HG03066 (cell line): Measurements from ENCODE around the gene SOS1.
"Not testable (repeated sequence)": the region's sequence is repeated elsewhere in the genome, so short reads cannot be mapped to it uniquely, and the experiment has no call there.

Experiments used
- ATAC-seq: cut with Tn5 transposase; IDR thresholded peaks from one replicate; pipeline ENCODE4 v1.9.1; 2021; ENCODE audit warnings: low read depth; ENCODE audit not compliant: unreplicated experiment

The SOS1 gene

DNA sequence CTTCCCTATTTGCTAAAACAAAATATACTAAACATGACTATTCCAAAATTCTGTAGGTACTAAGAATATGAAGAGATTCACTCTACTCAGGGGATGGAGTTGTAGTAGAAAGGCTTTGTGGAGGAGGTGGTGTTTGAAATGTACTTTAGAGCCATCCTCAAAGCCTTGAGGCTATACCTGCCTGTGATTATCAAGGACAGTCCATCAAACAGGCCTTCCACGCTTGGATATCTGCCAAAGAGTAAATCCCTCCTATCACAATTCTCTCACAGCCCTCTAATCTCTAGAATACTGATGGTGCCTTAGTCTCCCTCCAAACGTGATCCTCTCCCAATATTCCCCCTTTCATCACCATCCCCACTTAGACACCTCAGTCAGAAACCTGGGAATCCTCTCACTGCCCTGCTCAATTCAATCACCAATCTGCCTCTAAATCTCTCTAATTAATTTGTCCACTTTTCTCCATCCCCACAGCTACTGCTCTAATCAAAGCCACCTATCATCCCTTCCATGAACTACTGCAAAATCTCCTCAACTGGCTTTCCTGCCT, 13.1 kb downstream of the SOS1 start:
- no peak for ATAC-seq

DNA sequence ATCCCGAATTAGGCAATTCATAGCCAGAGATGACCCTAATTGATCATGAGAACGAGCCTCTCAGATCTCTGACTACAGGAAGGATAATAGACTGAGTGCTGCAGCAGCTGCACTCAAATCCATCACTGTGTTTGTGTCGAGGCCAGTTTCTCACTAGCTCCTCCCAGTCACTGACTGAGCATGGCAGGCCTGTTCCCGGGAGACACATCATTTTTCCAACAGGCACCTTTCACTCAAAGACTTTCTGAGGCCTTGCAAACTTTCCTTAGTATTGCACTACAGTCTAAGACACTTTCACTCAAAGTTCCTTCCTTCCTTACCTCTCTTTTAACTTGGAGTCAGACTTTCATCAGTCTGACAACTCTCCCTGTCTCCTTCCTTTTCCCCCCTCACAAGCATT, 13.7 kb downstream of the SOS1 start:
- ATAC-seq, result no peak

DNA sequence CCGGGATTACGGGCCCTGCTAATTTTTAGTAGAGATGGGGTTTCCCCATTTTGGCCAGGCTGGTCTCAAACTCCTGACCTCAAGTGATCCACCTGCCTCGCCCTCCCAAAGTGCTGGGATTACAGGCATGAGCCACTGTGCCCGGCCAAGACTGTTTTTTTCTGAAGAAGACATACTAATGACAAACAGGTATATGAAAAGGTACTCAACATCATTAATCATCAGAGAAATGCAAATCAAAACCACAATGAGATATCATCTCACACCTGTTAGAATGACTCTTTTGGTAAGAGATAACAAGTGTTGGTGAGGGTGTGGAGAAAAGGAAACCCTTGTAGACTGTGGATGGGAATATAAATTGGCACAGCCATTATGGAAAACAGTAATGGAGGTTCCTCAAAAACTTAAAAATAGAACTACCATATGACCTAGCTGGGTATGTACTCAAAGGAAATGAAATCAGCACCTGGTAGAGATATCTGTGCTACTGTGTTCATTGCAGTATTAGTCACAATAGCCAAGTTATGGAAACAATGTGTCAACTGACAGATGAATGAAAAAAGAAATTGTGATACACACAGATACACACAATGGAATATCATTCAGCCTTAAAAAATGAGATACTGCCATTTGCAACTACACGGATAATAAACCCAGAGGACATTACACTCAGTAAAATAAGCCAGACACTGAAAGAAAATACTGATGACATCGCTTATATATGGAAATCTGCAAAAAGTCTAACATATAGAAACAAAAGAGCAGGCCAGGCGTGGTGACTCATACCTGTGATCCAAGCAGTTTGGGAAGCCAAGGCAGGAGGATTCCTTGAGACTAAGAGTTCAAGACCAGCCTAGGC, 20.8 kb downstream of the SOS1 start:
- ATAC-seq, result peak; percentile 47

DNA sequence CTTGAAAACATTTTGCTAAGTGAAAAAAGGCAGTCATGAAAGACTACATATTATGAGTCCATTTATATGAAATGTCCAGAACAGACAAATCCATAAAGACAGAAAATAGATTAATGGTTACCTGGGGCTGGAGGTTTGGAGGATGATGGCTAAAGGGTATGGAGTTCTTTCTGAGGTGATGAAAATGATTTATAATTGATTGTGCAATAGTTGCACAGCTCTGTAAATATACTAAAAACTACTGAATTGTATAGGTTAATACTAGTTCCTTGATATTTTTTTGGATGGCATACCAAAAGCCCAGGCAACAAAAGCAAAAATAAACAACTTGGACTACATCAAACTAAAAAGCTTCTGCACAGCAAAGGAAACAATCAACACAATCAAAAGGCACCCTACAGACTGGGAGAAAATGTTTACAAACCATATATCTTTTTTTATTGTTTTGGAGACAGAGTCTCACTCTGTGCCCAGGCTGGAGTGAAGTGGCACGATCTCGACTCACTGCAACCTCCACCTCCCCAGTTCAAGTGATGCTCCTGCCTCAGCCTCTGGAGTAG, 21.5 kb downstream of the SOS1 start:
- ATAC-seq, result no peak

DNA sequence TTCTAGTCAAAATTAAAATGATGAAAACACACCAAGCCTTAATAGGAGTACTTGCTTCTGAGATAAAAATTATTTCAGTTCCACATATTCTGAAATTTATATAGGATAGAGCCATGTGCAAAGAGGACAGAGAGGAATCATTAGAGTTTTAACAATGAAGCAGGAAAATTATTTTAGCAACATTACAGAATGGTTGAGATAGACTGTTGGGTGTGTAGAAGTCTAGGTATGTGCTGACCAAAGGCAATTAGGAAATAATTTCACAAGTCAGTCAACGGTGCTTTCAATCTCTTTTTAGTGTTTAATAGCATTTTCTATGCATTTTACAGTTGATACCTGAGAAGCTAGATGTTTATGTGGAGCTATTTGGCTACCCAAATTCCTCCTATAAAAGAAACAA, 25.2 kb downstream of the SOS1 start:
- ATAC-seq, result no peak

DNA sequence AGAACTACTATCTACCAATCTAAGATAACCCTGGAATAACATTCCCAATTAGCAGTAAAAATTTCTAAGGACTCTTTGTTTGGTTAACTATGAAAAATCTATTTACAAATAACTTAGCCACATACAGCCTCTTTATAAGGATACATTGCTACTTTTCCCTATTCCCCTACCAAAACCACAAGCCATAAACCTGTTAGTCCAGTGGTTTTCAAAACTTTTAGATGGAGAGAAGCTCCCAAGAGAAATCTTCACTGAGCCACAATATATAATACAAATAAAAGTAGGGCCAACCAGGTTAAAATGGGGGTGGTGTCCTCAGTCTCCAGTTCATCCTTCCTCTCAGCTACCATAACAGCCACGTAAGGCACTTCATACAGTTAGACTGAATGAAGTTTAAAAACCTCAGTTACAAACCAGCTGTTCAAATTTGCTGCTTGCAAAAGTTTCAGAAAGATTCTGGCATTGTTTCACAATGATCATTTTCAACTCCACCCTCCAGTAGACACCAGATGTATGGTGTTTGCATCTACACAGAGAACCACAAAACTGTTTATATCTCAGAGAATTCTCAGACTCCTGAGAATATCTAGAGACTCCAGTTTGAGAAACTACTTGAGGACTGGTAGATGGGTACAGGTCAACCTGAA, 26.0 kb downstream of the SOS1 start:
- ATAC-seq, result peak; percentile 82

DNA sequence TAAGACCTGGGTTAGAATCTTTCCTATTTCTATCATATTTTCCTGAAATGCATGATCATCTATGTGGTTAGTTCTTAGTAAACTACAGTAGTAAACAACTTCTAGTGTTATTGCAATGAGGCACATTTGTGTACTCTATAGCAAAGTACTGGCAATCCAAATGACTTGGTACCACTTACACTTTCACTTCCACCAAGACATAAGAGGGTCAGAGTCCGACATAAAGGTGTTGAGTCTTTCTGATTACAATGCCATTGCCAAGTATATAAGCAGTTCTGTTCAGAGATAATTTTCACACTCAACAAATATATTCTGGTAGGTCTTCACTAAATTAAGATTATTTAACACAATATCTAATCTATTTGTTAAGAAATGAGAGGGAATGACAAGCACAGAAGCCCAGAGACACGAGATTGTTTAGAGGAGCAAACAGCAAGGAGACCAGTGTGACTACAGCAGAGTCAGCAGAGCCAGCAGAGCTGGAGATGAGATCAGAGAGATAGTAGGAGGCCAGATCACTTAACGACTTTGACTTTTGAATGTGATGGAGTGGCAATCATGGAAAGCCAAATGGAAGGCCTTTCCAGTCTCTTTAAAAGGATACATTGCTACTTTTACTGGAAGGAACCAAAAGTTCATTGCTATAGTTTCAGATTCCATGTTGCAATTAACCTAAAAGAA, 27.5 kb downstream of the SOS1 start:
- ATAC-seq, result peak; percentile 47

DNA sequence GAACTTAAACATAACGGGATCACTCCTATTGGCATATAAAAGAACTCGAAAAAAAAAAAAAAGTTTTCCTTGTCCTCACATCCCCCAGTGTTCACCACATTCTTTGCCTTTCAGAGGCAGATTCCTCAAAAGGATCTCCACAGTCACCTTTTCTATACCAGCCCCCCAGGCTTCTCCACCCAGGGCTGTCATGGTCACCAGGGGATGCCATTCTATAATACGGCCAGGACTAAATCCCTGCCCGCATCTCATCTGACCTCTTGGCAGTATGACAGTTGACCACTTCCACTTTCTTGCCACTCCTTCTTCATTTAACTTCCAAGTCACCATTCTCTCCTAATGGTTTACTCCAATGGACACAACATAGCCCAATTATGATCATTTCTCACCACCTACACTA, 29.3 kb downstream of the SOS1 start:
- ATAC-seq, result no peak

DNA sequence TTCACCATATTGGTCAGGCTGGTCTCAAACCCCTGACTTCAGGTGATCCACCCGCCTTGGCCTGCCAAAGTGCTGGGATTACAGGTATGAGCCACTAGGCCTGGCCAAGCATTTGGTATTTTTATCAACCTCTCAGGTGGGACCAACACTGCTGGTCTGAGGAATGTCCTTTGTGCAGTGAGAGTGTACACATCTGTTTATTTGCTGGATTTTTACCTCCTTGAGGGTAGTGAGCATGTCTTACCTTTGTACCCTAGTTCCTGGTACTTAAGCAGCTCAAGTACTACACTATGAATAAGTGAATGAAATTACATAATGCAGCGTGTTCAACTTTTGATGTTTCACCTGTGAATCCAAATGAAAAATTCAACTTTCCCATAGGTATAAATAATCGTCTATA, 29.8 kb downstream of the SOS1 start:
- no peak for ATAC-seq

DNA sequence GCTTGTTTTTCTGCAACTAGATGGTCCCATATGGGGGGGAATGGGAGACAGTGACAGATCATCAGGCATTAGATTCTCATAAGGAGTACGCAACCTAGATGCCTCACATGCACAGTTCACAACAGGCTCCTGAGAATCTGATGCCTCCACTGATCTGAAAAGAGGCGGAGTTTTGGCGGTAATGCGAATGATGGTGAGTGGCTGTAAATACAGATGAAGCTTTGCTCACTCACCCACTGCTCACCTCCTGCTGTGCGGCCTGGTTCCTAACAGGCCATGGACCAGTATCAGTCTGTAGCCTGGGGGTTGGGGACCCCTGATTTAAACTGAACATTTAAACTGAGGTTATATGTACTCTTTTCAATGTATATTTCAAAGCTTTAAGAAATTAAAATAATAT, 40.7 kb downstream of the SOS1 start:
- no peak for ATAC-seq

DNA sequence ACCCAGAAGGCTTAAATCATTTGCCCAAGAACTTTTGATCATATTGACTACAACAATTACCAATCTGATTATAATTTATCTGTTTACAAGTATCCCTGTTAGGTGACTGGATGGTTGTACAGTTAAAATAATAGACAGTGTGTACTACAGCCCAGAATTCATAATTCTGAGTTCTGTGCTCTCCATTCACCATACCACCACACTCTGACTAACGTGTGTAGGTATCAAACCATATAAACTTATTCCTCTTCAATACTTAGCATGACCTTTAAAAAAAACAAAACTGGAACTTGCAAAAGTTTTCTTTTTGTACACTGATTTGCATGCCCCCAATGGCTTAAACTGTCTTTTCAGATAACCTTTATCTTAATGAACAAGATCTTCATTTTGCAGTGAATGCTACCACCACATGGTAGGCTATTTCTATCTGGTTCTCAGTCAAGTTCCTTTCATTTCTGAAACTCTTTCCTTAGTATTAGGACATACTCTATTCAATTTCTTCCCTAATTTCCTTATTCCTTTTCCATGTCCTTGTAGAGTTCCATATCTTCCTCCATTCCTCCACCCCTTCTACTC, 50.9 kb downstream of the SOS1 start:
- no peak for ATAC-seq

DNA sequence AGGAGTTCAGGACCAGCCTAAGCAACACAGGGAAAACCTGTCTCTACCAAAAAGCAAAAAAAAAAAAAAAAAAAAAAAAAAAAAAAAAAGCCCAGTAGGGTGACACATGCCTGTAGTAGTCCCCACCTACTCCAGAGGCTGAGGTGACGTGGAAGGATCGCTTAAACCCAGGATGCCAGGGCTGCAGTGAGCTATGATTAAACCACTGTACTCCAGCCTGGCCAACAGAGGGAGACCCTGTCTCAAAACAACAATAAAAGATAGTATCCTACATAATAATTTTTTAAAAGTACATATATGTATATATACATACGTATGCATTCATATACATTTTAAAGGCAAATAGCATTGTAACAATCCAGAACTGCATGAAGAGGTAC, 51.7 kb downstream of the SOS1 start:
- no peak for ATAC-seq

DNA sequence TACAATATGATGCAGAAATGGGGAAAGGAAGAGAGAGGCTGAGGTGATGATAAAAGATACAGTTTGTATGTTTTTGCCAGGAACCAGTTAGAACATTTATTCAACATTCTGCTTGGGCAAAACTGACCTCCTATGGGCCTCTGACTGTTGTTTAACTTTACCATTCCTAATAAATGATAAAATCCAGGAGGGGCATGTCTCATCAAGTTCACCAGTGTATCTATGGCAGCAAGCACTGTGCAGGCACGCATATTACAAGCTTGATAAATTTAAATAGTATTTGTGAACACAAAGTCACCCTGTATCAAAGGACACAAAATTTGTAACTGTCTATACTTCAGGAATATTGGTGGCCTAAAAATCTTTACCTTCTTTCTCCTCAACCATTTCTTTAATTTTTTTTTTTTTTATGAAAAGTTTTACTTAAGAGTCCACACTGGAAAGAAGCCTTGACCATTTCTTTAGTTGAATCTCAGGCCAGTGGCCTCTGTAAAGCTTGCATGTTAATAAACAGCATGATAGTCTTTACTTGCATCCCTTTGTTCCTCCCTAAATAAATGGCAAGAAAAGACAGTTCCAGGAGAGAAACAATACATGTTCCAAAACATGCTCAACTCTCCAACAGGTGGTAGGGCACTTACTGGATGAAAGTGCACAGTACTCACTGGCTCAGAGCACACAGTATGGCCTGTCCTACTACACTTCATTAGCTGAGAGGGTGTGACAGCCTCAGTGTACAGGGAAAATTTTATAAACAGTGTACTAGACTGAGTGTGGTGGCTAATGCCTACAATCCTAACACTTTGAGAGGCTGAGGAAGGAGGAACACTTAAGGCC, 52.3 kb downstream of the SOS1 start:
- no peak for ATAC-seq

DNA sequence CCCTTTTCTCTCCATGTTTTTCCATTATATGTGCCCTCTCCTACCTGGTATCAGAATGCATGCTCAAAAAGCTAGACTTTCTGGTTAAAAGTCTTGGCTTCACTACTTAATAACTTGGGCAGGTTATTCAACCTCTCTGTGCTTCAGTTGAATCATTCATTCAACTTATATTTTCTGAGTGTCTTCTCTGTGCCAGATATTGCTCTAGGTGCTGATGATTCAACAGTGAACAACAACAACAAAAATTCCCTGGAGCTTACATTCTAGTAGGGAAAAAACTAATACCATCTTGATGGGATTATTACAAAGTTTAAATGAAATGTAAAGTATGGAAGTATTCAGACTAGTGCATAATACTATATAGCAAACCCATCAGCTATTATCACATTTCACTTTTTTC, 55.2 kb downstream of the SOS1 start:
- ATAC-seq, result no peak

DNA sequence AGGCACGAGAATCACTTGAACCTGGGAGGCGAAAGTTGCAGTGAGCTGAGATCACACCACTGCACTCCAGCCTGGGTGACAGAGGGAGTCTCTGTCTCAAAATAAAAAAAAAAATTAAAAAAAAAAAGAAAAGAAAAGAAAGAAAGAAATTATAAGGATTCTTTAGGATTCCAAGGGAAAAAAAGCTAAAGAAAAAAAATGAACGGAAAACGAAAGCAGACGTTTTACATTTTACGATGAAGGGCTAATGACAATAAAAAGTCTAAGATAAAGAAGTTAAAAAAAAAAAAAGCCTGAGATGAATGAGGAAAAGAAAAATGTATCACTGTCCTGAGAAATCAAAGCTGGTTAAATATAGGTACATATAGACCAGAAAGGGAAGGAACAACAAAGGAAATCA, 58.5 kb downstream of the SOS1 start:
- ATAC-seq, result no peak

DNA sequence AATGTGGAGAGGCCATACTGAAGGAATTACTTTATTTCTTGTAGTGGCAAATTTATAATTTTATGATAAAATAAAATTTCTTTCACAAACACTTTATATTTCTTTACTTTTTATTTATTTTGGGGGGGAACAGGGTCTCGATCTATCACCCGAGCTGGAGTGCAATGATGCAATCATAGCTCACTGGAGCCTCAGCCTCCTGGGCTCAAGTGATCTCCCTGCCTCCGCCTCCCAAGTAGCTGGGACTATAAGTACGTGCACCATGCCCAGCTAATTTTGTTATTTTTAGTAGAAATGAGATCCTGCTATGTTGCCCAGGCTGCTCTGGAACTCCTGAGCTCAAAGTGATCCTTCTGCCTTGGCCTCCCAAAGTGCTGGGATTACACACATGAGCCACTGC, 59.6 kb downstream of the SOS1 start:
- ATAC-seq, result no peak

DNA sequence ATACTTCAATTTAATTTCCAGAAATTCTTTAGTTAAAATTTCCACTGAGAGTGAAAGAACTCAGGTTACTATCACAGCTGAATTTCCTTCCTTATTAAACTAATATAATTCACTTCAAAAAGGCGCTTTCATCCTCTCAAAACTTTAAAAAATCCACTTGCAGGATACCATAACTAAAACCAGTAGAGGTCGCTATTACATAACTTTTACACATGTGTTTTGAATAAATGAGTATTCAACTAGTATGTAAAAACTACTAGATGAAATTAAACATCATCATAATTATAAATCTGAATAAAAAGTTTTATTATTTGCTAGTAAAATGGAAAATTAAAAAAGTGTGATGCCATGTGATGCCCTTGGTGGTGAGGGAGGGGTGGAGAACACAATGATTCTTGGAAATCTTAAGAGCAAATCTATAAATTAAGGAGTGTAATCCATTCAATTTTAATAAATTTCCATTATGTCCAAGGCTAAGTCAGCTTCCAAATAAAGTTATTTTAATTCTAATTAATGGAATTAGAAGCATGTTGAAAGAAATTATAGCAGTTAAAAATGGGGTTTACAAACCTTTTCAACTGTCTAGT, 61.4 kb downstream of the SOS1 start:
- no peak for ATAC-seq

DNA sequence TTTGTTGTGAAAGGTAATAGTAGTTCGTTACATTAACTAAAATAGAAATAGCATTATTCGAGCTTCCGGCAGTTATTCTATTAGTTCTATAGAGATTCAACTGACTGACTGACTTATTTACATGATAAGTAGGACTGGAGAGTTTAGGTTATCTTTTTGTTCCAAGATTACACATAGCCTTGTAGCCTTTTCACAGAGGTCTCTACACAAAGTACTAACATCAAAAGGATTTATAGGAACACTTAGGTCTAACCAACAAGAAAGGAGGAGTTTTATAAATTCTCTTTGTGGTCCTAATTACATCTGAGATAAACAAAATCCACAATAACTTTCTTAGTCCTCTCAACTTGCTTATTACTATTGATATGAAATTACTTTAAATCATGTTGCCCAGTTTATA, 62.8 kb downstream of the SOS1 start:
- ATAC-seq, result no peak

DNA sequence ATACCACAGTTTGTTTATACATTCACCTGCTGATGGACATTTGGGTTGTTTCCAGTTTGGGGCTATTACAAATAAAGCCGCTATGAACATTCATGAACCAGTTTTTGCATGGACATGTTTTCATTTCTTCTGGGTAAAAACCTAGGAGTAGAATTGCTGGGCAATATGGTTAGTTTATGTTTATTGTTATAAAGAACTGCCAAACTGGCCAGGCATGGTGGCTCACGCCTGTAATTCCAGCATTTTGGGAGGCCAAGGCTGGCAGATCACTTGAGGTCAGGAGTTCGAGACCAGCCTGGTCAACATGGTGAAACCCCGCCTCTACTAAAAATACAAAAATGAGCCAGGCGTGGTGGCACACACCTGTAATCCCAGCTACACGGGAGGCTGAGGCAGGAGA, 68.2 kb downstream of the SOS1 start:
- not testable (repeated sequence) for ATAC-seq

DNA sequence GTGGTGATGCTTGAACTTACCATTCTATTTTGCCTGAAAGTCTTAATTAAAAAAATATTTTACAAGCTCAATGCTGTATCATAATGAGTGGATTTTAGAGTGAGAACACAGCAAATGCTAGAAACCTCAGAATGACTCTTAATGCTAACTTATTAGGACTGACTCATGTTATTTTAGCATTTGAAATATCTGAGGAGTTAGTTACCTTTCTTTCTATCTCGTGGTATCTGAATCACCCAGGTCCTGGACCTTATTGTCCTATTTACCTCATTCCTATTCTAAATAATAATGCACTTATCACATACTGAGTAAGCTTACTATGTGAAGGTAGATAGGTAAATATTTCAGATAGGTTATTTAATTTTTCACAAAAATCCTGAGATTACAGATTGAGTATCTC, 70.7 kb downstream of the SOS1 start:
- no peak for ATAC-seq
